Right lobe of liver (tissue), 6 donors: ENCODE results near the gene ALG14. TPM values are rescaled to one million over a fixed set of nuclear protein-coding genes. Genes with fewer than 3 reads are reported as not detected.

Source experiments
- ATAC-seq, 4 donors: fragments of 200-7000 bp; cut with Tn5 transposase; one replicate each; pipeline ENCODE4 v1.9.1; 2020; ENCODE audit warnings: mild to moderate bottlenecking in 4 of 4, moderate library complexity in 4 of 4
- DNase-seq, 3 donors: peaks; one replicate each; pipeline ENCODE4 v3.0.0-alpha.2; 2020
- H3K27ac ChIP-seq, 3 donors: fragments of 200-600 bp; one replicate each; pipeline ENCODE4 v1.8.0; 2022
- H3K27me3 ChIP-seq, 2 donors: fragments of 200-600 bp; one replicate each; pipeline ENCODE4 v1.8.0; 2022
- H3K36me3 ChIP-seq, 4 donors: fragments of 200-600 bp; sonication (generic) in 1 of 4; one replicate each; pipeline versions ENCODE4 v1.5.1 to v1.8.0; 2017 to 2022; ENCODE audit warnings: control low read depth in 1 of 4
- H3K4me1 ChIP-seq, 4 donors: fragments of 200-600 bp; sonication (generic) in 1 of 4; one replicate each; pipeline versions ENCODE4 v1.5.1 to v1.8.0; 2017 to 2022; ENCODE audit warnings: control low read depth in 1 of 4
- H3K4me3 ChIP-seq, 3 donors: fragments of 200-600 bp; one replicate each; pipeline ENCODE4 v1.8.0; 2022
- H3K9me3 ChIP-seq, 4 donors: fragments of 200-600 bp; sonication (generic) in 1 of 4; one replicate each; pipeline versions ENCODE4 v1.5.1 to v1.8.0; 2017 to 2022; ENCODE audit warnings: control low read depth in 1 of 4
- POLR2A ChIP-seq: fragments of 450-650 bp; IDR thresholded peaks from one replicate; pipeline ENCODE4 v1.6.1; 2017; ENCODE audit warnings: antibody characterized with exemption, mild to moderate bottlenecking
- WGBS: methylation state at CpG from one replicate; pipeline ENCODE4 v1.1.6; 2018; ENCODE audit warnings: low coverage, low lambda C conversion rate; ENCODE audit not compliant: insufficient coverage; ENCODE audit errors: missing lambda C conversion rate; 5-methylcytosine and 5-hydroxymethylcytosine counted together
- intact Hi-C, 2 donors: fragments of 100-400 bp; cut with DNase I; formaldehyde crosslinking; loops; one replicate each; pipeline versions ENCODE4 v1.11.2 to v1.14.1; 2022
- total RNA-seq, 6 experiments: library from RNA; depleted of rRNA in 2 of 6; stranded (reverse); fragments of >200 nt in 2 of 6; fragmentation: NEBNext Ultra II Directional in 3 of 6; extraction: Animal tissue kit (Norgen Biotek cat#: 25700) in 3 of 6; gene quantifications; one replicate each; pipeline versions ENCODE4 v1.1.0 to v1.2.4, GENCODE V29; 2016 to 2023
- TF ChIP-seq, protein P1 (sequence below), 4 donors: fragments of 200-600 bp in 3 of 4; fragments of 450-650 bp in 1 of 4; IDR thresholded peaks; one replicate each; pipeline versions ENCODE4 v1.5.1 to v1.8.0; 2016 to 2022; ENCODE audit warnings: antibody characterized with exemption in 4 of 4, mild to moderate bottlenecking in 2 of 4
- donor health status: DM: no; HTN: yes; CAD: no.
- donor health status: DM: no; HTN: no; CAD: no.
- donor health status: DM: no; HTN: no; CAD: no.
- donor health status: DM: no; HTN: yes; CAD: no.
- donor health status: DM: no; HTN: yes; CAD: no.

Gene ALG14
- total RNA-seq, 6 experiments from 2014 or later, result 1.5 to 8.3 (median 5.0) TPM

DNA sequence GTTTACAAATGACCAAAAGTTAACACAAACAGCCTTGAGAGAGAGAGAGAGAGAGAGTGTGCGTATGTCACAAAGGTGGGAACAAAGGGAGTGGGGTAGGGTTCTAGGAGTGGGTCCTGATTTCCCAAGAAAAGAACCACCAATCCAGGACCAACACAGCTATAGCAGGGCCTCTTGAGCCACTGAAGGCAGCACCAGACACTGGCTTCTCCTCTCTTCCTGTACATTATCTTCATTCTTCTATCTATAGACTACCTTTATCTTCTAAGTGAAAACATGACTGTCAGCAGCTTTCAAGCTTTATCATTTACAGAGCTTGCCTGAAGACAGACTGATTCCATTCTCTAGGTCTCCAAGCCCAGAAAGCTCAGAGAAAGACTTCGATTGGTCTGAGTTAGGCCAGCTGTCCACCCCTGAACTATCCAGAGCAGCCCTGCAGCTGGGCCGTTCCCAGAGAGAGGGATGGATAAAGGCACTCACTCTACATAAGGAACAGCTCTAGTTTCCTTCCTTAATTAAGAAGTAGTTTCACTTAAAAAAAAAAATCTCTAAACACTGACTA is 11.2 kb downstream of the ALG14 start:
- intact Hi-C loops, result no loop called here
- Histone ChIP-seq H3K27me3 (no peaks in the 10 kb centered on the region), H3K4me3 (no peak overlapping the region), H3K27ac (no peak overlapping the region), H3K36me3 (peaks cover 0 to 7% (median 4%) of the 10 kb centered on the region in 4 donors), H3K9me3 (no peaks in the 10 kb centered on the region), H3K4me1 (peaks cover 0 to 4% (median 0%) of the 10 kb centered on the region in 4 donors)
- TF ChIP-seq, protein P1, sequence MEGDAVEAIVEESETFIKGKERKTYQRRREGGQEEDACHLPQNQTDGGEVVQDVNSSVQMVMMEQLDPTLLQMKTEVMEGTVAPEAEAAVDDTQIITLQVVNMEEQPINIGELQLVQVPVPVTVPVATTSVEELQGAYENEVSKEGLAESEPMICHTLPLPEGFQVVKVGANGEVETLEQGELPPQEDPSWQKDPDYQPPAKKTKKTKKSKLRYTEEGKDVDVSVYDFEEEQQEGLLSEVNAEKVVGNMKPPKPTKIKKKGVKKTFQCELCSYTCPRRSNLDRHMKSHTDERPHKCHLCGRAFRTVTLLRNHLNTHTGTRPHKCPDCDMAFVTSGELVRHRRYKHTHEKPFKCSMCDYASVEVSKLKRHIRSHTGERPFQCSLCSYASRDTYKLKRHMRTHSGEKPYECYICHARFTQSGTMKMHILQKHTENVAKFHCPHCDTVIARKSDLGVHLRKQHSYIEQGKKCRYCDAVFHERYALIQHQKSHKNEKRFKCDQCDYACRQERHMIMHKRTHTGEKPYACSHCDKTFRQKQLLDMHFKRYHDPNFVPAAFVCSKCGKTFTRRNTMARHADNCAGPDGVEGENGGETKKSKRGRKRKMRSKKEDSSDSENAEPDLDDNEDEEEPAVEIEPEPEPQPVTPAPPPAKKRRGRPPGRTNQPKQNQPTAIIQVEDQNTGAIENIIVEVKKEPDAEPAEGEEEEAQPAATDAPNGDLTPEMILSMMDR (IDR thresholded peaks at IDR 0.05), result no peak
- no peak for TF ChIP-seq POLR2A
- 65% methylated on average over 3 of the region's 3 CpGs for WGBS
- DNase-seq (no peak), ATAC-seq (peak in 1 of 4 donors; percentile 23)

DNA sequence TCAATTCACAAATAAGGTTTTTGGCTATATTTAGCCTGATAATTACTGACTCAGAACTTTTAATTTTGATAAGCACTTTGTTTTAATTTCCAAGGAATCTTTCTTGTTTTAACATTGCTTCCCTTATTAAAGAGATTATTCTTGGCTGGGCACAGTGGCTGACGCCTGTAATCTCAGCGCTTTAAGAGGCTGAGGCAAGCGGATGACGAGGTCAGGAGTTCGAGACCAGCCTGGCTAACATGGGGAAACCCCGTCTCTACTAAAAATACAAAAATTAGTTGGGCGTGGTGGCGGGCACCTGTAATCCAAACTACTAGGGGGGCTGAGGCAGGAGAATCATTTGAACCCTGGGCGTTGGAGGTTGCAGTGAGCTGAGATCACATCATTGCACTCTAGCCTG is 13.8 kb downstream of the ALG14 start:
- Histone ChIP-seq H3K4me1 (no peaks in the 10 kb centered on the region), H3K9me3 (no peaks in the 10 kb centered on the region), H3K27ac (no peak overlapping the region), H3K4me3 (no peak overlapping the region), H3K27me3 (no peaks in the 10 kb centered on the region), H3K36me3 (peaks cover 0 to 7% (median 4%) of the 10 kb centered on the region in 4 donors)
- intact Hi-C loops, result no loop called here
- DNase-seq (no peak), ATAC-seq (no peak)
- TF ChIP-seq, protein P1 (IDR thresholded peaks at IDR 0.05), result no peak
- no peak for TF ChIP-seq POLR2A
- WGBS, result 85% methylated on average over 9 of the region's 9 CpGs

DNA sequence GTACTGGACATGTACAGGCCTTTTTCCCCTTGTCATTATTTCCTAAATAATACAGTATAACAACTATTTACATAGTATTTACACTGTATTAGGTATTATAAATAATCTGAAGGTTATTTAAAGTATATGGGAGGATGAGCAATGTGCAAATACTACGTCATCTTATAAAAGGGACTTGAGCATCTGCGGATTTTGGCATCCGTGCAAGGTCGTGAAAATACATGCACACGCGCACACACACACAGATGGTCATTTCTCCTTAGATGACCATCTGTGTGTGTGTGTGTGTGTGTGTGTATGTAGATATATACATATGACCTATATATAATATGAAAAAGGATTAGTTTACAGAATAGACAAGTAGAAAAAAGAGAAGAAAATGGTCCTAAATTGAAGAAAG is 15.4 kb downstream of the ALG14 start:
- WGBS, result 90% methylated on average over 6 of the region's 6 CpGs
- Histone ChIP-seq H3K9me3 (no peaks in the 10 kb centered on the region), H3K4me1 (no peaks in the 10 kb centered on the region), H3K27me3 (no peaks in the 10 kb centered on the region), H3K4me3 (no peak overlapping the region), H3K36me3 (peaks cover 0 to 2% (median 0%) of the 10 kb centered on the region in 4 donors), H3K27ac (no peak overlapping the region)
- DNase-seq (no peak), ATAC-seq (no peak)
- TF ChIP-seq, protein P1 (IDR thresholded peaks at IDR 0.05), result no peak
- no peak for TF ChIP-seq POLR2A
- intact Hi-C loops, result no loop called here

DNA sequence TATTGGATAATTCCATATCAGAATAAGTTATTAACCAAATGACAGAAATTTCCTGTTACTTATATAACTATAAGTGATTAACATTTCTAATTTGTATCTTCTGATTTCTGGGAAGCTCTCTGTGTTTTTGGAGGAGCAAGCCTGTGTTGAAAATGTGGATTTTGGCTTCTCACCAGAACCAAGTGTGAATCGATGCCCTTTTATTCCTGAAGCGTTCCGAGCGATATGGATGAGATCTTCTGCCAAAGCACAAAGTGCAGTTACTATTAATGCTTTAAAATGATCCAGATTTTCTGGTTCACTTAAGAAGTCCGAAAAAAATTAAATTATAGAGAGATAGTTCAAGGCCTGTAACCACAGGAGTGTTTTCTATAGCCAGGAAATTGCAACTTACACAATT is 22.8 kb downstream of the ALG14 start:
- Histone ChIP-seq H3K27me3 (no peaks in the 10 kb centered on the region), H3K27ac (peak overlapping the region; percentile 7 to 78 (median 52)), H3K36me3 (no peaks in the 10 kb centered on the region), H3K4me1 (peaks cover 0 to 25% (median 10%) of the 10 kb centered on the region in 4 donors), H3K9me3 (no peaks in the 10 kb centered on the region), H3K4me3 (peak overlapping the region in 1 of 3 donors; percentile 21)
- TF ChIP-seq POLR2A, result no peak
- TF ChIP-seq, protein P1 (IDR thresholded peaks at IDR 0.05), result no peak
- ATAC-seq (peak; percentile 76 to 91 (median 84)), DNase-seq (peak in 1 of 3 donors; percentile 68)
- intact Hi-C loops, result no loop called here
- 2% methylated on average over 5 of the region's 5 CpGs for WGBS
